Kidney glomerular epithelial cell (primary cell): ENCODE results near the gene EIF5A.

ENCODE experiments used
- DNase-seq: peaks from one replicate; lab custom pipeline; 2025; lab: John Stamatoyannopoulos, UW

Gene EIF5A

GRCh38 chr17:7306911-7307685 lies at the start of gene EIF5A:
Gene EIF5A (plus strand): TSS chr17:7307628. CDS start chr17:7309636, 2,008 bp downstream.
- DNase-seq = peak; percentile 100

- no peak for DNase-seq
Observed at GRCh38 chr17:7258731-7259554, 48.5 kb upstream of the EIF5A start.

- DNase-seq = no peak
Observed at GRCh38 chr17:7259555-7259889, 47.9 kb upstream of the EIF5A start.

- DNase-seq = no peak
Observed at GRCh38 chr17:7260151-7260550, 47.3 kb upstream of the EIF5A start.

- no peak for DNase-seq
Observed at GRCh38 chr17:7260651-7261378, 46.6 kb upstream of the EIF5A start.

- no peak for DNase-seq
Observed at GRCh38 chr17:7261379-7262191, 45.8 kb upstream of the EIF5A start.

GRCh38 chr17:7262192-7262934 lies 45.1 kb upstream of the EIF5A start, which contains the start of gene CLDN7:
Gene CLDN7 (minus strand): TSS chr17:7262478. CDS start chr17:7262043, 435 bp downstream.
- DNase-seq = no peak

GRCh38 chr17:7262935-7263800 lies 44.3 kb upstream of the EIF5A start:
- DNase-seq = no peak

GRCh38 chr17:7263801-7264078 lies 43.7 kb upstream of the EIF5A start:
- no peak for DNase-seq

- no peak for DNase-seq
Observed at GRCh38 chr17:7266784-7267183, 40.6 kb upstream of the EIF5A start.

- no peak for DNase-seq
Observed at GRCh38 chr17:7279448-7279847, 28.0 kb upstream of the EIF5A start.

GRCh38 chr17:7280519-7281073 lies 26.8 kb upstream of the EIF5A start:
- peak; percentile 69 for DNase-seq

GRCh38 chr17:7281074-7281952 lies 26.1 kb upstream of the EIF5A start, which contains the start of gene SLC2A4:
Gene SLC2A4 (plus strand): TSS chr17:7281718. CDS start chr17:7281935, 217 bp downstream.
- peak; percentile 63 for DNase-seq

GRCh38 chr17:7281953-7282751 lies 25.3 kb upstream of the EIF5A start:
- no peak for DNase-seq

- DNase-seq = no peak
Observed at GRCh38 chr17:7282752-7283321, 24.6 kb upstream of the EIF5A start.

GRCh38 chr17:7283471-7284216 lies 23.8 kb upstream of the EIF5A start:
- no peak for DNase-seq

- DNase-seq = no peak
Observed at GRCh38 chr17:7284911-7285310, 22.5 kb upstream of the EIF5A start.
